IMR-90 (cell line): ENCODE data around the gene COL5A3. TPM values are rescaled to one million over a fixed set of nuclear protein-coding genes. Genes with fewer than 3 reads are reported as not detected.

Experiments
- ATAC-seq: fragments of 200-7000 bp; cut with Tn5 transposase; 2 replicates; pipeline ENCODE4 v1.9.1; 2020; ENCODE audit warnings: low read depth, mild to moderate bottlenecking, moderate library complexity
- BruUV-seq: library from RNA; stranded (reverse); fragments of 400-500 nt; replicated peaks from 2 replicates; lab custom pipeline; 2021; lab: Mats Ljungman, UMichigan
- CTCF ChIA-PET: fragments of 300-600 bp; formaldehyde crosslinking; extraction: SDS; loops from one replicate; lab custom pipeline; 2021; ENCODE audit warnings: antibody characterized with exemption; lab: Yijun Ruan, JAX
- POLR2A ChIA-PET: fragments of 300-600 bp; sonication (Branson Sonifier 250); formaldehyde crosslinking; loops from one replicate; lab custom pipeline; 2022; ENCODE audit warnings: antibody characterized with exemption; ENCODE audit not compliant: unreplicated experiment; lab: Charles Lee
- DNase-seq: peaks from one replicate; pipeline ENCODE4 v3.0.0; 2013
- H2AFZ ChIP-seq: replicated peaks from 2 replicates; pipeline ENCODE3; 2013; ENCODE audit warnings: low read length, mild to moderate bottlenecking; ENCODE audit not compliant: poor library complexity
- H2AK5ac ChIP-seq: 2 replicates; pipeline ENCODE4 v1.6.1; 2013; ENCODE audit warnings: low read depth, low read length, inconsistent platforms
- H2AK9ac ChIP-seq: replicated peaks from 2 replicates; pipeline ENCODE3; 2013; ENCODE audit warnings: mild to moderate bottlenecking, low read depth, low read length, moderate library complexity; ENCODE audit not compliant: poor library complexity
- H2BK120ac ChIP-seq: 2 replicates; pipeline ENCODE4 v1.6.1; 2013; ENCODE audit warnings: low read depth, low read length, inconsistent platforms
- H2BK15ac ChIP-seq: 3 replicates; pipeline ENCODE4 v1.6.1; 2013; ENCODE audit warnings: low read depth, low read length, inconsistent platforms
- H2BK20ac ChIP-seq: 2 replicates; pipeline ENCODE4 v1.6.1; 2013; ENCODE audit warnings: low read depth, mild to moderate bottlenecking, inconsistent platforms, low read length, moderate library complexity
- H2BK5ac ChIP-seq: 2 replicates; pipeline ENCODE4 v1.6.1; 2013; ENCODE audit warnings: mild to moderate bottlenecking, low read depth, low read length, inconsistent platforms; ENCODE audit not compliant: poor library complexity, severe bottlenecking
- H3K14ac ChIP-seq: replicated peaks from 2 replicates; pipeline ENCODE4 v1.6.1; 2013; ENCODE audit warnings: low read depth, low read length, inconsistent platforms
- H3K18ac ChIP-seq: 2 replicates; pipeline ENCODE4 v1.6.1; 2013; ENCODE audit warnings: low read depth, low read length, control low read depth
- H3K23ac ChIP-seq: 2 replicates; pipeline ENCODE4 v1.6.1; 2013; ENCODE audit warnings: low read depth, low read length, inconsistent platforms
- H3K27ac ChIP-seq: 2 replicates; pipeline ENCODE4 v1.5.1; 2013; ENCODE audit warnings: mild to moderate bottlenecking, control low read depth, low read length; ENCODE audit not compliant: insufficient read depth
- H3K27me3 ChIP-seq: 2 replicates; pipeline ENCODE4 v1.6.1; 2013; ENCODE audit warnings: low read length; ENCODE audit not compliant: control insufficient read depth, insufficient read depth
- H3K36me3 ChIP-seq: 2 replicates; pipeline ENCODE4 v1.6.1; 2013; ENCODE audit warnings: low read length, mixed read lengths; ENCODE audit not compliant: control insufficient read depth, insufficient read depth
- H3K4ac ChIP-seq: 2 replicates; pipeline ENCODE4 v1.6.1; 2013; ENCODE audit warnings: low read depth, low read length, inconsistent platforms
- H3K4me1 ChIP-seq: 2 replicates; pipeline ENCODE4 v1.6.1; 2013; ENCODE audit warnings: low read length, mixed read lengths; ENCODE audit not compliant: control insufficient read depth, insufficient read depth
- H3K4me2 ChIP-seq: 2 replicates; pipeline ENCODE4 v1.6.1; 2013; ENCODE audit warnings: low read depth, mild to moderate bottlenecking, control low read depth, low read length, moderate library complexity
- H3K4me3 ChIP-seq: 2 replicates; pipeline ENCODE4 v1.5.1; 2013; ENCODE audit warnings: low read depth, mild to moderate bottlenecking, control low read depth, low read length, moderate library complexity; ENCODE audit not compliant: insufficient read depth
- H3K56ac ChIP-seq: 2 replicates; pipeline ENCODE4 v1.6.1; 2013; ENCODE audit warnings: low read length, inconsistent platforms; ENCODE audit not compliant: insufficient read depth; ENCODE audit errors: extremely low read depth
- H3K79me1 ChIP-seq, 2 experiments: 2 replicates each; pipeline ENCODE4 v1.6.1; 2013; ENCODE audit warnings: low read length in 2 of 2, inconsistent platforms in 1 of 2, low read depth in 1 of 2
- H3K9ac ChIP-seq: 2 replicates; pipeline ENCODE4 v1.6.1; 2013; ENCODE audit warnings: low read depth, low read length, control low read depth
- H3K9me1 ChIP-seq: 2 replicates; pipeline ENCODE4 v1.6.1; 2013; ENCODE audit warnings: low read length, inconsistent platforms; ENCODE audit not compliant: insufficient read depth
- H3K9me3 ChIP-seq: 2 replicates; pipeline ENCODE4 v1.6.1; 2013; ENCODE audit warnings: low read length; ENCODE audit not compliant: control insufficient read depth, insufficient read depth
- H4K20me1 ChIP-seq: 2 replicates; pipeline ENCODE4 v1.6.1; 2013; ENCODE audit warnings: low read length, inconsistent platforms; ENCODE audit not compliant: insufficient read depth
- H4K5ac ChIP-seq: 2 replicates; pipeline ENCODE4 v1.6.1; 2013; ENCODE audit warnings: mild to moderate bottlenecking, low read depth, low read length, control low read depth
- H4K8ac ChIP-seq, 2 experiments: 2 replicates each; pipeline ENCODE4 v1.6.1; 2013; ENCODE audit warnings: low read depth in 2 of 2, low read length in 2 of 2, control low read depth in 1 of 2, inconsistent platforms in 1 of 2
- H4K91ac ChIP-seq: 2 replicates; pipeline ENCODE4 v1.6.1; 2013; ENCODE audit warnings: low read depth, low read length, inconsistent platforms; ENCODE audit not compliant: insufficient read depth
- BHLHE40 ChIP-seq: fragments of 150-350 bp; IDR thresholded peaks from 2 replicates; pipeline ENCODE4 v1.6.1; 2016; ENCODE audit warnings: mild to moderate bottlenecking, low read depth, low read length
- CEBPB ChIP-seq: IDR thresholded peaks from 2 replicates; pipeline ENCODE4 v1.6.1; 2012; ENCODE audit warnings: low read depth, low read length, improper control_type of control experiment
- CHD1 ChIP-seq: IDR thresholded peaks from 2 replicates; pipeline ENCODE4 v1.6.1; 2012; ENCODE audit warnings: low read depth, low read length, improper control_type of control experiment
- CTCF ChIP-seq: conservative IDR thresholded peaks from 2 replicates; pipeline ENCODE4 v1.5.1; 2012; ENCODE audit warnings: mild to moderate bottlenecking, low read depth, low read length, improper control_type of control experiment
- ELK1 ChIP-seq: fragments of 150-350 bp; IDR thresholded peaks from 2 replicates; pipeline ENCODE4 v1.6.1; 2016; ENCODE audit warnings: low read depth, mild to moderate bottlenecking, low read length, moderate library complexity, borderline replicate concordance
- FOS ChIP-seq: fragments of 150-350 bp; IDR thresholded peaks from 2 replicates; pipeline ENCODE4 v1.6.1; 2016; ENCODE audit warnings: low read depth, low read length
- MAFK ChIP-seq: IDR thresholded peaks from 2 replicates; pipeline ENCODE4 v1.6.1; 2012; ENCODE audit warnings: low read depth, low read length, improper control_type of control experiment
- MAZ ChIP-seq: IDR thresholded peaks from 2 replicates; pipeline ENCODE4 v1.6.1; 2012; ENCODE audit warnings: low read depth, mild to moderate bottlenecking, low read length, improper control_type of control experiment, moderate library complexity, borderline replicate concordance
- MXI1 ChIP-seq: IDR thresholded peaks from 2 replicates; pipeline ENCODE4 v1.6.1; 2012; ENCODE audit warnings: low read depth, mild to moderate bottlenecking, low read length, moderate library complexity, borderline replicate concordance
- NFE2L2 ChIP-seq: fragments of 150-350 bp; IDR thresholded peaks from 2 replicates; pipeline ENCODE4 v1.6.1; 2016; ENCODE audit warnings: low read depth, mild to moderate bottlenecking, low read length
- RCOR1 ChIP-seq: IDR thresholded peaks from 2 replicates; pipeline ENCODE4 v1.6.1; 2012; ENCODE audit warnings: mild to moderate bottlenecking, low read length, improper control_type of control experiment; ENCODE audit not compliant: insufficient replicate concordance
- SMC3 ChIP-seq: fragments of 150-350 bp; IDR thresholded peaks from 2 replicates; pipeline ENCODE4 v1.6.1; 2016; ENCODE audit warnings: low read depth, mild to moderate bottlenecking, antibody characterized with exemption, low read length, moderate library complexity
- USF2 ChIP-seq: fragments of 150-350 bp; IDR thresholded peaks from 2 replicates; pipeline ENCODE4 v1.6.1; 2017; ENCODE audit warnings: mild to moderate bottlenecking, antibody characterized with exemption, low read length, low read depth
- WGBS, 2 experiments: methylation state at CpG; one replicate each; pipeline versions ENCODE4 v1.1.5 to v1.1.7; 2013; ENCODE audit warnings: missing lambda C conversion rate in 2 of 2; ENCODE audit not compliant: insufficient read length in 1 of 2; ENCODE audit errors: extremely low coverage in 2 of 2; 5-methylcytosine and 5-hydroxymethylcytosine counted together
- dilution Hi-C: fragments of 300-500 bp; cut with HindIII; formaldehyde crosslinking; loops from one replicate; pipeline ENCODE4 v1.14.3; 2018; ENCODE audit warnings: low sequenced_read_pairs; ENCODE audit not compliant: unreplicated experiment
- in situ Hi-C: fragments of 300-500 bp; cut with MboI; formaldehyde crosslinking; loops from 3 replicates; pipeline ENCODE4 v1.14.3; 2019; ENCODE audit warnings: low sequenced_read_pairs, inconsistent platforms, mixed read lengths
- intact Hi-C: fragments of 100-400 bp; cut with micrococcal nuclease; formaldehyde crosslinking; loops from 2 replicates; pipeline ENCODE4 v1.10.0; 2022
- polyA plus RNA-seq, 3 experiments: library from polyadenylated mRNA; depleted of rRNA; stranded (reverse); fragments of >200 nt; gene quantifications; 2 replicates each; pipeline ENCODE4 v1.2.3, GENCODE V29; 2012; ENCODE audit warnings: low replicate concordance in 1 of 3
- total RNA-seq: library from RNA; depleted of rRNA; stranded (reverse); fragments of >200 nt; gene quantifications from 2 replicates; pipeline ENCODE4 v1.2.3, GENCODE V29; 2012

The COL5A3 gene
- total and polyA plus RNA-seq, 2 of the 4 experiments (the other 2 are of a cell fraction) = 0.54 to 1.5 TPM

DNA sequence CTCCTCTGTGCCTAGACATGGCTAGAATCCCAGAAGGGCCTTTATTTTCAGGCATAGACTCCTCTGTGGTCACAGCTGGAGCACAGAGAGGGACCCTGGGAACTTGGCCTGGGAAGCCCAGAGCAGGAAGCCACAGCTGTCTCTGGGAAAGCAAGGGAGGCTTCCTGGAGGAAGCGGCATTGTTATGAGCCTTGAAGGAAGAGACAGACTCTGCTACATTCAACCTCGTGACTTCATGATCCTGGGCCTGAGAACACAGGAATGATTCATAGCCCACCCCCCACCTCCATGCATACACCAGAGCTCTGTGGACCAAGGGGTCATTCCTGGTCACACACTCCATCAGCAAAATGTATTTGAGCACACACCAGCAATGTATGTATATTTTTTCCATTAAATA, 11.6 kb upstream of the COL5A3 start:
- Histone ChIP-seq H3K79me1 (no peaks in the 10 kb centered on the region), H4K91ac (no peak overlapping the region), H2AFZ (no peak overlapping the region), H2BK20ac (no peak overlapping the region), H3K14ac (no peak overlapping the region), H2BK15ac (no peak overlapping the region), H3K9ac (no peak overlapping the region), H2AK5ac (peak overlapping the region; percentile 50; the same call in 1 of the 2 replicates), H3K27me3 (no peaks in the 10 kb centered on the region), H3K18ac (no peak overlapping the region), H2AK9ac (no peak overlapping the region), H3K9me3 (no peaks in the 10 kb centered on the region), H3K4me3 (no peak overlapping the region), H3K9me1 (no peaks in the 10 kb centered on the region; the same call in 1 of the 2 replicates), H3K36me3 (no peaks in the 10 kb centered on the region), H3K4ac (no peak overlapping the region), H4K5ac (no peak overlapping the region), H3K27ac (no peak overlapping the region), H2BK5ac (no peak overlapping the region), H4K20me1 (no peaks in the 10 kb centered on the region), H3K56ac (no peak overlapping the region), H2BK120ac (no peak overlapping the region), H3K23ac (no peak overlapping the region), H4K8ac (no peak overlapping the region), H3K4me1 (0 out of 2 replicates have a peak, but pooled peaks cover 2% of the 10 kb centered on the region), H3K4me2 (no peak overlapping the region)
- no peak for TF ChIP-seq ELK1
- TF ChIP-seq SMC3 = no peak
- TF ChIP-seq MAFK = no peak
- TF ChIP-seq CTCF = no peak
- TF ChIP-seq USF2 = no peak
- no peak for TF ChIP-seq MXI1
- no peak for TF ChIP-seq RCOR1
- TF ChIP-seq MAZ = no peak
- TF ChIP-seq BHLHE40 = no peak
- no peak for TF ChIP-seq NFE2L2
- no peak for TF ChIP-seq CEBPB
- no peak for TF ChIP-seq CHD1
- no peak for TF ChIP-seq FOS
- no CpG with 5 or more reads among the region's 2 CpGs for WGBS, 2 experiments
- ChIA-PET CTCF (no interaction called here), POLR2A (no interaction called here)
- BruUV-seq = no TSS peak
- in situ Hi-C loops (no loop called here), intact Hi-C loops (loop anchor here (10.0 kb wide), 1 partner anchor 233 kb away; the partner anchor contains the start of gene MRPL4), dilution Hi-C loops (no loop called here)
- DNase-seq = peak; percentile 26
- no peak for ATAC-seq
